HL-60 (cell line): ENCODE data around the gene CCDC192.

Experiments
- DNase-seq, 2 experiments: peaks; one replicate each; pipeline ENCODE4 v3.0.0-alpha.2; 2010 to 2020; ENCODE audit warnings: low read depth in 1 of 2, low spot score in 1 of 2
- H3K27ac ChIP-seq: fragments of 250-450 bp; sonication (Bioruptor Pico); replicated peaks from 2 replicates; pipeline ENCODE4 v1.5.1; 2020; ENCODE audit warnings: mild to moderate bottlenecking, moderate library complexity
- H3K27me3 ChIP-seq: fragments of 250-450 bp; sonication (Bioruptor Pico); 2 replicates; pipeline ENCODE4 v1.5.1; 2021; ENCODE audit warnings: mild to moderate bottlenecking, moderate library complexity; ENCODE audit not compliant: insufficient read depth, poor library complexity, severe bottlenecking
- H3K4me3 ChIP-seq: replicated peaks from 2 replicates; pipeline ENCODE4 v1.5.1; 2011; ENCODE audit warnings: mild to moderate bottlenecking, control low read depth, low read length; ENCODE audit not compliant: insufficient read depth
- GABPA ChIP-seq: IDR thresholded peaks from 2 replicates; pipeline ENCODE4 v1.6.1; 2012; ENCODE audit warnings: low read depth
- POLR2AphosphoS5 ChIP-seq: IDR thresholded peaks from 2 replicates; pipeline ENCODE4 v1.6.1; 2012; ENCODE audit warnings: low read depth
- REST ChIP-seq: IDR thresholded peaks from 2 replicates; pipeline ENCODE4 v1.6.1; 2012; ENCODE audit warnings: low read depth; ENCODE audit not compliant: insufficient replicate concordance
- SPI1 ChIP-seq: IDR thresholded peaks from 2 replicates; pipeline ENCODE4 v1.6.1; 2012; ENCODE audit warnings: low read depth, mild to moderate bottlenecking, borderline replicate concordance
- TF ChIP-seq, protein P1 (sequence below): IDR thresholded peaks from one replicate; pipeline ENCODE4 v1.5.1; 2011; ENCODE audit warnings: low read length, control low read depth, inconsistent platforms; ENCODE audit not compliant: insufficient read depth

Gene CCDC192

GRCh38 chr5:127695346-127695745 is 7.8 kb upstream of the CCDC192 start:
- no peak overlapping the region for H3K4me3 ChIP-seq
- TF ChIP-seq, protein P1, sequence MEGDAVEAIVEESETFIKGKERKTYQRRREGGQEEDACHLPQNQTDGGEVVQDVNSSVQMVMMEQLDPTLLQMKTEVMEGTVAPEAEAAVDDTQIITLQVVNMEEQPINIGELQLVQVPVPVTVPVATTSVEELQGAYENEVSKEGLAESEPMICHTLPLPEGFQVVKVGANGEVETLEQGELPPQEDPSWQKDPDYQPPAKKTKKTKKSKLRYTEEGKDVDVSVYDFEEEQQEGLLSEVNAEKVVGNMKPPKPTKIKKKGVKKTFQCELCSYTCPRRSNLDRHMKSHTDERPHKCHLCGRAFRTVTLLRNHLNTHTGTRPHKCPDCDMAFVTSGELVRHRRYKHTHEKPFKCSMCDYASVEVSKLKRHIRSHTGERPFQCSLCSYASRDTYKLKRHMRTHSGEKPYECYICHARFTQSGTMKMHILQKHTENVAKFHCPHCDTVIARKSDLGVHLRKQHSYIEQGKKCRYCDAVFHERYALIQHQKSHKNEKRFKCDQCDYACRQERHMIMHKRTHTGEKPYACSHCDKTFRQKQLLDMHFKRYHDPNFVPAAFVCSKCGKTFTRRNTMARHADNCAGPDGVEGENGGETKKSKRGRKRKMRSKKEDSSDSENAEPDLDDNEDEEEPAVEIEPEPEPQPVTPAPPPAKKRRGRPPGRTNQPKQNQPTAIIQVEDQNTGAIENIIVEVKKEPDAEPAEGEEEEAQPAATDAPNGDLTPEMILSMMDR = no peak
- TF ChIP-seq SPI1 = no peak
- TF ChIP-seq GABPA = no peak
- no peak for TF ChIP-seq POLR2AphosphoS5
- no peak for TF ChIP-seq REST
- H3K27me3 ChIP-seq = no peaks in the 10 kb centered on the region
- H3K27ac ChIP-seq = no peak overlapping the region
- DNase-seq = no peak

- Histone ChIP-seq H3K27ac (no peak overlapping the region), H3K4me3 (no peak overlapping the region), H3K27me3 (no peaks in the 10 kb centered on the region)
- TF ChIP-seq GABPA (no peak), SPI1 (no peak), REST (no peak), POLR2AphosphoS5 (no peak)
- TF ChIP-seq, protein P1 = no peak
- DNase-seq = no peak
These were observed 6.5 kb upstream of the CCDC192 start for GRCh38 chr5:127696683-127697082.

- no peak for DNase-seq
- TF ChIP-seq REST (no peak), GABPA (no peak), POLR2AphosphoS5 (no peak), SPI1 (no peak)
- TF ChIP-seq, protein P1 = no peak
- H3K27me3 ChIP-seq = no peaks in the 10 kb centered on the region
- no peak overlapping the region for H3K27ac ChIP-seq
- no peak overlapping the region for H3K4me3 ChIP-seq
These were observed 5.1 kb upstream of the CCDC192 start for GRCh38 chr5:127697894-127698600.
